Renal pelvis (tissue), 12 donors: Measurements from ENCODE around the gene RADX. TPM values are rescaled to one million over a fixed set of nuclear protein-coding genes. Genes with fewer than 3 reads are reported as not detected.
"Not testable (repeated sequence)": the region's sequence is repeated elsewhere in the genome, so short reads cannot be mapped to it uniquely, and the experiment has no call there.

ENCODE experiments used
- DNase-seq: peaks from one replicate; pipeline ENCODE4 v3.0.0-alpha.2; 2013
- long read RNA-seq, 16 experiments: transcript quantifications; one replicate each; lab custom pipeline, GENCODE V29; 2026
- polyA plus RNA-seq, 3 donors: library from polyadenylated mRNA; unstranded; fragments of 120-200 nt; gene quantifications; one replicate each; pipeline ENCODE4 v1.2.1, GENCODE V29; 2013; ENCODE audit not compliant: insufficient read length in 3 of 3

RADX gene, protein sequence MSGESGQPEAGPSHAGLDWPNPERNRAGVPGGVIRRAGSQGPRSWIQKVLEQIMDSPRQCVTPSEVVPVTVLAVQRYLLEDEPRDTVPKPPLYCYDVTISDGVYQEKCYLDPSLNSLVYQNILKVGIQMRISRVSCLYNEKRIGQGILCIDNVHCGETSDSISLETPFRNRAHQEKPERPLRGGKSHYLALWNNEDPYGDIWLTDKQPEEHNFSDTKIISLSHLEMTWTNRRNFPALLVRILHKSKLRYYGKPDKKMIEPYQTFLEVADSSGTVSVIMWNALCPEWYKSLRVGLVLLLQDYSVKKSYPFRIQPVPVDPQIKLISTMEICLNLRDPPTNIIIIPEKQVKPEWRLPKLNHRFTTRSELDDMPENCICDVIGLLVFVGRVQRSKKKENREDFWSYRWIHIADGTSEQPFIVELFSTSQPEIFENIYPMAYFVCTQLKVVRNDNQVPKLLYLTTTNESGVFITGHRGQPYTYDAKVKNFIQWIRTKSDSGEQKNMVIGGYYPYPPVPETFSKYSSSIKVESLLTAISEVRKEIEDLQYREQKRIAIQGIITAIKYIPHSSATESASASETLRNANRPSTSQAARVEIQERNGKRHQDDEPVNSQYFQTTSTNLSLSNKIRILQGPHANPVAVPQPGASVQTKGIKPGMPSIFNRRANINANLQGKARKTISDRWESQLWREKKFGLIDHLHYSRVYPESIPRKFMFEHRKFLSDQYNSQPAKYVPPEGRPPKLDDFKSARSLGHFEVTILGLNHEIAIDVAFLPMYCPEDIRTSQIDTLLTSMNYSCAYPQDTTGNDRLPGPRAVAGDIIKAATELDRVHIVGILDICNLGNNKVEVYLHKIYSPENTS
- 1 to 10 TPM; 4.8 to 5.8 (median 5.5) TPM for polyA plus RNA-seq
- long read RNA-seq, donor 1, partial matches to known transcripts: 0 of 1 reads
- long read RNA-seq, donor 1, other reads (novel, unspliced or antisense): 0 of 1 reads
- long read RNA-seq, donor 2: 0 reads
- long read RNA-seq, donor 3: 0 reads
- long read RNA-seq, donor 4: 0 reads
- long read RNA-seq, donor 5, partial matches to known transcripts: 0 of 1 reads
- long read RNA-seq, donor 5, other reads (novel, unspliced or antisense): 0 of 1 reads
- long read RNA-seq, donor 6, partial matches to known transcripts: 0 of 1 reads
- long read RNA-seq, donor 6, other reads (novel, unspliced or antisense): 0 of 1 reads
- long read RNA-seq, donor 7: 0 reads
- long read RNA-seq, donor 8, partial matches to known transcripts: 0 of 1 reads
- long read RNA-seq, donor 8, other reads (novel, unspliced or antisense): 0 of 1 reads
- long read RNA-seq, donor 9: 0 reads
- long read RNA-seq, donor 10: 0 reads
- long read RNA-seq, donor 11, partial matches to known transcripts: 0 of 1 reads
- long read RNA-seq, donor 11, other reads (novel, unspliced or antisense): 0 of 1 reads
- long read RNA-seq, donor 12: 0 reads
- long read RNA-seq, donor 13: 0 reads
- long read RNA-seq, donor 14: 0 reads
- long read RNA-seq, donor 15: 0 reads
- long read RNA-seq, donor 16: 0 reads

DNA sequence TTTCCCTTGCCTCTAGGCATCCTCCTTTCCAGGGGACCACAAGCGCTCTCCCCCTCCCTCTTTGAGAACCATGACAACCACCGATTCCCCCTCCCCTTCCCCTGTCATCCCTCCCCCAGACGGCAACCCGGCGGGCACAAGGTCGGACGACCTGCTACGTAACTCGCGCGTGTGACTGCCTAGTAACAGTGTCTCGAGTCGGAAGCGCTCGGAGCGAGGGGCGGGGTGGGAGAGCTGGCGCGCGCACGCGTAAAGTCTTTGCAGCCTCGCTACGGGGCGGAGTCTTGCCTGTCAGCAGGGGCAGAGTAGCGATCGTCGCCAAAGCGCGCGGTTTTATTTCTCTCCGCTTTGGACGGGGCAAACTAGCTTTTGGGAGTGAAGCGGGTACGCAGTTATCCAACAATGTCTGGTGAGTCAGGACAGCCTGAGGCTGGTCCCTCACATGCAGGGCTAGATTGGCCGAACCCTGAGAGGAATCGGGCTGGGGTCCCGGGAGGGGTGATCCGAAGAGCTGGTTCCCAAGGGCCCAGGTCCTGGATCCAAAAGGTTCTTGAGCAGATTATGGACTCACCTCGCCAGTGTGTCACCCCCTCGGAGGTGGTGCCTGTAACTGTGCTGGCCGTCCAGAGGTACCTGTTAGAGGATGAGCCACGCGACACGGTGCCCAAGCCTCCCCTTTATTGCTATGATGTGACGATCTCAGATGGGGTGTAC is at the start of gene RADX:
TSS of gene RADX (plus strand) at position 300 of the 714 bp plus-strand sequence. CDS start at position 403, 103 bp downstream.
- DNase-seq: peak; percentile 69

DNA sequence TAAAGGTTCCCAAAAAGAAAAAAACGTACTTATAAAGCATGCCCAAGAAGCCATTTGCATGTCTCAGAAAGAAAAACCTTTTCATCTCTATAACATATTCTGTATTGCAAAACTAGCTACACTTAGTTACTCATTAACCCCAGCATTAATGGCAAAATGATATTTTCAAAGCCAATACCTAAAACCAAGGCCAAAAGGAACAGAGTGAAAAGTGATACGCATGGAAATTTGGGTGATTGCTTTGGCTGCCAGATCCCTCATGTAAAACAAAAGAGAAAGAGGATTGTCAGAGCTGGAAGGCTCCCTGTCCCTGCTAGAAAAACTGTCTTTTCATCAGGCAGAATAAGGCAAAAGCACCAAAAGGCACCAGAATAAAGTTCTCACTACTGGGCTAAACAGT is 46.8 kb upstream of the RADX start:
- no peak for DNase-seq

DNA sequence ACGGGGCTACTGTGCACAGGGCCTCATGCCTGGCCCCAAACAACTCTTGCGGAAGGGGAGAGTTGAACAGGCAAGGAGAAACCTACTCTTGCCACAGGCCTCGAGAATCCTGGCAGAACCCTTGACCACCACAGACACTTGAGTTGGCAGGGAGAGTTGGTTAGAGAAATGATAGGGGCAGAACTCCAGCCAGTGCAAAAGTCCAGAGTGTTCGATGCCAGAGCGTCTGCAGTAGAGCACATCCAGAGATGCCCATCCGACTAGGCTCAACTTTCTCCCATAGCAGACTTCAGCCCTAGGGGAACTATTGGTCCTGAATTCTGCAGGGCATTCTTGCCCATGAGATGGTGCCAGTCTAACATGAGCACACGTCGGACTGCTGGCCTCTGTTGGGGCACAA is 45.4 kb upstream of the RADX start:
- DNase-seq: no peak

DNA sequence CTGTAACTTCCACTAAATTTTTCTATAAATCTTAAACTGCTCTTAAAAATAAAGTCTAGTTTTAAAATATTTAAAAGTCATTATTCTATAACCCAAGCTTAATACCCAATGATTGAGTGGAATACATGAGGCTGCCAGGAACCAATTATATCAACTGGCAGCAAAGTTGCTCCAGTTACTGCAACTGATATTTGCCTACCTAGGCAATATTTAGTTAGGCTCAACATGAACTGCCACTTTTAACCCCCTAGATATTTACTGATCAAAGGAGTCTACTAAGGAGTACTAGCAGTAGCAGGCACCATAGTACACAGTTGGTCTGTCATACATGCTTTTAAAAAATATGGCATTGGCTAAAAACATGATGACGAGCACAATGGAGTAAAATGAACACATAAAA is 29.9 kb upstream of the RADX start:
- DNase-seq: no peak

DNA sequence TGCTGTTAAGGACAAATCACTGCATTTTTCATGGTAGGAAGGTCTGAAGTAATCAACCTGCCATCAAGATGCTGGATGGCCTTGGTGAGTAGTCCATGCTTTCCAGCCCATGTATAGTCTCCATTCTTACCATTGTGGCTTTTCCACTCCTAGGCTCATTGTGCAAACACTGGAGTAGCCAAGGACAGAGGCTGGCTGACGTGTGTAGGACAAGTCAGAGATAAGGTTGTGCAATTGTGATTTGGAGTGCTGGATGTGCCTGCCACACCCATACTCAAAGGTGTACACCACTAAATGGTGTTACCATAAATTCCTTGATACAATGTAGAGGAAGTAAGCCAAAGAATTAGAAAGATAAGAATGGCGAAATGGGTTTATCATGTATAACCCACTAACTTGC is 26.3 kb upstream of the RADX start:
- DNase-seq: no peak

DNA sequence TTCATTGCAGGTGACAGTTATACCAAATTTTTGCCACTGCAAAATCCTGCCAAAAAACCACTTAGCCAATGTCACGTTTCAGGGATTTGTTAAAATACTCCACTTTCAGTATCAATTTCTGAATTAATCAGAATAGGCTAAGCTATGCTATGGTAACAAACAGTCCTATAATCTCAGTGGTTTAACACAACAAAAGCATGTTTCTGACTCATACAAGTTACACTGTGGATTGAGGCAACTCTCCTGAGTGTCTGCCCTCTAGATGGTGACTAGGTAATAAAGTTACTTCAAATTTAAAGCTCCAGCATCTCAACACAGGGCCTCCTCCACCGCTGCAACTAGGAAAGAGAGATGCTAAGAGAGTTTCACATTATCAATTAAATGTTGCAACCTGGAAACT is 23.0 kb upstream of the RADX start:
- DNase-seq: no peak

DNA sequence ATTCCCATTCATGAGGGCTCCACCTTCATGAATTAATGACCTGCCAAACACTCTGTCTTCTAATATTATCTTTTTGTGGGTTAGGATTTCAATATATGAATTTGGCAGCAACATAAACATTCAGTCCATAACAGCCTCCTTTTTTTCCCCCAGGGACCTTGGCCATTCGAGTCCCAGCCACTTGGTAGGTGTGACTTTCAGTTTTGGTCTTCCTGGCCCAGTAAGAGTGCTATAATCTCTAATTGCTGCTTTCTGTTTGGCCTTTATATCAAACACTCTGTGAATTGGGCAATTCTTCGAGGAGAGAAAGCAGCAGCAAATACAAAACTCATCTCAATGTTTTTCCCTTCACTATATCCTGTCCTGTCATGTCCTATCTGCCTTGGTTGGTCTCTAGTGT is 12.4 kb upstream of the RADX start:
- no peak for DNase-seq

DNA sequence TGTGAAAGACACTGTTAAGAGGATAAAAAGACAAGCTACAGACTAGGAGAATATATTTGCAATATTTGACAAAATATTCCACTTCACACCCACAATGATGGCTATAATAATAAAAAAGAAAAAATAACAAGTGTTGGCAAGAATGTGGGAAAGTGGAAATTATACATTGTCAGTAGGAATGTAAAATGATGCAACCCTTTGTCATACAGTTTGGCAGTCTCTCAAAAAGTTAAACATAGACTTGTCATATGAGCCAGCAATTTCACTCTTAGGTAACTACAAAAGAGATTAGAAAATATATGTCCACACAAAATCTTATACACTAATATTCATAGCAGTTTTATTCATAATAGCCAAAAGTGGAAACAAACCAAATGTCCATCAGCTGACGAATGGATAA is 5.2 kb upstream of the RADX start:
- DNase-seq: no peak

DNA sequence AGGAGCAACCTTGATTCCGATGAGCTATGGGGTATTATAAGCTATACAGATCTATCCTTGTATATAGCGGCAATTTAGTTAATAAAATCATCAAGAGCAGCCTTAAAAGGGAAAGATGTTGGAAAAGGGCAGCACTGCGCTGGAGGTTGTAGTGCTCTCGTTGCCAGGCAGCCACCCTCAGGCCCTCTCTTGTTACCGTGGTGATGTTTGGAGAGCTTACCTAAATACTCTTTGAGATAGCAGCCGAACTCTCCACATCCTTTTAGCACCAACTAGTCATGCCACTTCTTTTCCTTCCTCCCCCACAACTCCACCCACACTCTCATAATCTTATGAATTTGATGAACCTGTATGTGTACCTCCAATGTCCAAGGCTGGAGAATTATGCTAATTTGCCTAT is 3.8 kb upstream of the RADX start:
- DNase-seq: no peak

DNA sequence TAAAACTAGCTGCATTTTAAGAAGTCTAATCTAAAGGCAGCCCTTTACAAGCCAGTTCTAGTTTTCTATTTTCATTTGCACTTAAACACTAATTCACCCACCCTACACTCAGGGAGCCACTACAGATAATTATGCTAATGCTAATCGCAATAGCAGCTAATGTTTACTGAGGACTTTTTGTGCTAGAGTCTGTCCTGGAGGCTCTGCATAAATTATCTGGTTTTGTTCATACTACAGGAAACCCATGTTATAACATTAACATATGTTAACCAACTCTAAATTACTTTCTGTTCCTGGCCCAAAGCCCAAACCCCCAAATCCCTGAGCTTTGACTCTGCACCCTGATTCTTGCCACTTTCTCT is 480 bp upstream of the RADX start:
- no peak for DNase-seq

DNA sequence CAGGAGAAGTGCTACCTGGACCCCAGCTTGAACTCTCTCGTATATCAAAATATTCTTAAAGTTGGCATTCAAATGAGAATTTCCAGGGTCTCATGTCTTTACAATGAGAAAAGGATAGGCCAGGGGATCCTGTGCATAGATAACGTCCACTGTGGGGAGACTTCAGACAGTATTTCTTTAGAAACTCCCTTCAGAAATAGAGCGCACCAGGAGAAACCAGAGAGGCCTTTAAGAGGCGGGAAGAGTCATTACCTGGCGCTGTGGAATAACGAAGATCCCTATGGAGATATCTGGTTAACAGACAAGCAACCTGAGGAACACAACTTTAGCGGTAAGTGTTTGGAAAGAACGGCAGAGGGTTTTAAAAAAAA is 600 bp downstream of the RADX start:
- DNase-seq: no peak

DNA sequence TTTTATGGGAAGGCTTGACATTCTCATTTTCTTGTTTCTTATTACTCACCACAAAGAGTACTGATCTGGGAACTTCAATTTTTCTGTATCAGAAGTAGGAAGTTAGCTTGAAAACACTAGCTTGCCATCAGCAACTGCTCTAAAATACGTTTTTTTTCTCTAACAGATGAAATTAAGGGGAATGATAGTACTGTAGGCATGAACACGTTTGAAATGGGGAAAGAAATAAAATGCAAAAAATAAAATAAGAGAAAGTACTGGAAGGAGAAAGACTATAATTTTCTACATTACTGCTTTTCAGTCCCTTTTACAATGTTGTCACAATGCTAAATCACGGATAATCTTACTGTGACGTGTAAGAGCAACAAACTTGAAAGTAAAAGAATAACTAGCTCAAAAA is 1.5 kb downstream of the RADX start:
- DNase-seq: no peak

DNA sequence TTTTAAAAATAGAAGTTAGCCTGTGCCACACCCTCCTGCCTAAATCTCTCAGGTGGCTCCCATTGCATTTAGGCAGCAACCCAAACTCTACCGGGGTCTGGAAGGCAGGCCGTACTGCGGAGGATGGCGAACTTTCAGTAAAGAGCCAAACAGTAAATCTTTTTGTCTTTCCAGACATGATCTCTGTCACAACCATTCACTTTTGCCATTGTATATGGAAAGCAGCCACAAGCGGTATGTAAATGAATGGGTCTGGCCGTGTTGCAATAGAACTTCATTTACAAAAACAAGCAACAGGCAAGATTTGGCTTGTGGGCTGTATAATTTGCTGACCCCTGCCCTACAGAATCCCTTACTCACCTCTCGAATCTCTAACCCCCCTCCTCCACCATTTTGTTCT is 3.3 kb downstream of the RADX start:
- DNase-seq: no peak

DNA sequence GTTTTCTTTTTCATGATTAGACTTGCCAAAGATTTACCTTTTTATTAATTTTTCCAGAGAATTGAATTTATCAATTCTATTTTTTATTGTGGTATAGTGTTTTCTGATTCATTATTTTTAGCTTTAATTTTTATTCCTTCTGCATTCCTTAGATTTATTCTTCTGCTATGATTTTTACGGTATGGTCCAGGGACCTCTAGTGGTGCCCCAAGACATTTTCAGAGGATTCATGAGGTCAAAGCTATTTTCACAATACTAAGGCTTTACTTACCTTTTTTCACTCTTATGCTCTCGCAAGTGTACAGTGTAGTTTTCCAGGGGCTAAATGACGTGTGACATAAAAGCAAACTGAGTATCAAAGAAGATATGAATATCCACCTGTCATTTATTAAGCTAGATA is 8.0 kb downstream of the RADX start:
- no peak for DNase-seq

DNA sequence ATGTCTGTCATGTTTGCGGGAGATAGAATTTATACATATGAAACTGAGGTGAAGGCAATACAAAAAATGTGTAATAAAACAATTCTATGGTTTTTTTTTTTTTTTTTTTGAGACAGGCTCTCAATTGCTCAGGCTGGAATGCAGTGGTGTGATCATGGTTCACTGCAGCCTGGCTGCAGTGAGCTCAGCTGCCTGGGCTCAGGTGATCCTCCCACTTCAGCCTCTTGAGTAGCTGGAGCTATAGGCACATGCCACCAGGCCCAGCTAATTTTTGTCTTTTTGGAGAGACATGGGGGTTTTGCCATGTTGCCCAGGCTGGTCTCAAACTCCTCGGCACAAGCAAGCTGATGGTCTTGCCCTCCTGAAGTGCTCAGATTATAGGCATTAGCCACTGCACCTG is 10.1 kb downstream of the RADX start:
- DNase-seq: no peak

DNA sequence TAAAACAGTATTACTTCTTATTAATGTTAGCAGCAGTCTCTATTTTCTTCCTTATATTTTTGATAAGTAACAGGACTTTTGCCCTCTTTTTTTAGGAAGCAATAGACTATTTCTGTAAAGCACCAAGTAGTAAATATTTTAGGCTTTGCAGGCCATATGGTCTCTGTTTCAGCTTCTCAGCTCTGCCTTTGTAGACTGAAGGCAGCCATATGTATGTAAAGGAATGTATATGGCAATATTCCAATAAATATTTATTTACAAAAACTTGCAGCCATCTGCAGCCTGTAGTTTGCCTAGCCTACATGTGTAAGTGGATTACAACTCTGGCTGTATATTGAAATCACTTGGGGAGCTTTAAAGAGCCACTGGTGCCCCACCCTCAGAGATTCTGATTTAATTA is 15.0 kb downstream of the RADX start:
- DNase-seq: no peak

DNA sequence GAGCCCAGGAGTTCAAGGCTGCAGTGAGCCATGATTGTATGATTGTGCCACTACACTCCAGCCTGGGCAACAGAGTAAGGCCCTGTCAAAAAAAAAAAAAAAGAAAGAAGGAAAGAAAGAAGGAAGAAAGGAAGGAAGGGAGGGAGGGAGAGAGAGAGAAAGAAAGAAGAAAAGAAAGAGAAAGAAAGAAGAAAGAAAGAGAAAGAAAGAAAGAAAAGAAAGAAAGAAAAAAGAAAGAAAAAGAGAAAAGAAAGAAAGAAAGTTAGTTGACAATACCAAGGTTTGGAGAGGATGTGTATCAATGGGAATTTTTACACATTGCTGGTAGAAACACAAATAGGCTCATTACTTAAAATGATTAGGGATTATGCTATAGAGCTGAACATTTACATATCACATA is 19.8 kb downstream of the RADX start:
- no peak for DNase-seq

DNA sequence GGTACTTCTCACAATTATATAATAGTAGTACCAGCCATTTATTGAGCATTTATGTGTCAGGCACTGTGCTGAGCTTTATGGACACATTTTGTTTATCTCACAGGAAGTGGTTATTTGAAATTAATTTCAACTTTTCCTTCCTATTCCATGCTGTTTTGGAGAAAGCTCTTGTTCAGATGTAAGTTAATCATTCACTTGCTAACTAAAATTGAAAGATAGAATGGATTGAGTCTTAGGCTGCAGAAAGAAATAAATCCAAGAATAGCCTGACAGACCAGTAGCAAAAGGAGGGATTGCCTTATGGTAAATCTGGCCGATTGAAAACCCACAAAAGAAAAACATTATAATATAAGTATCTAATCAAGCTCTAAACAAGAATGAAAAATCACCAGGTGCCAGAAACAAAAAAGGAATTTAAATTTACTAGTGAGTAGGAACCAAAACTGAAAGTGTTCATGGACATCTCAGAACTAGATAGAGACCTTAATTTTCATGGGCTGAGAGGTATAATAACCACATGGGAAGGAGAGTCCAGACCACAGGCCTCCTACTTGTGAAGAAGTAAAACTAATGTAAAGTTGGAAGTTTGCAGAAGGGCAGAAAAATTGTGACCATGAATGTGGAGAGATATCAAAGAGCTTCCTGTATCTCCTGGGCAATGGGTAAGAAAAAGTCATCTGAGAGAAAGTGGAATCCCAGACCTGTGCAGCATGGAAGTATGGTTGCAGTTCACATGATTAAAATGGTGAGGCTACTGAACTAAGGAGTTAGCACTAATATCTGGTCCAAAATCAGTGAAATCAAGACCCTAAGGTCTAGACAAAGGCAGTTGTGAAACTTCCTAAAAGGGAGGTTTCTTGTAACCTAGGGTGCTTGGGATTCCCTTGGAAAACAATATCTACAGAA is 38.0 kb downstream of the RADX start:
- DNase-seq: no peak

DNA sequence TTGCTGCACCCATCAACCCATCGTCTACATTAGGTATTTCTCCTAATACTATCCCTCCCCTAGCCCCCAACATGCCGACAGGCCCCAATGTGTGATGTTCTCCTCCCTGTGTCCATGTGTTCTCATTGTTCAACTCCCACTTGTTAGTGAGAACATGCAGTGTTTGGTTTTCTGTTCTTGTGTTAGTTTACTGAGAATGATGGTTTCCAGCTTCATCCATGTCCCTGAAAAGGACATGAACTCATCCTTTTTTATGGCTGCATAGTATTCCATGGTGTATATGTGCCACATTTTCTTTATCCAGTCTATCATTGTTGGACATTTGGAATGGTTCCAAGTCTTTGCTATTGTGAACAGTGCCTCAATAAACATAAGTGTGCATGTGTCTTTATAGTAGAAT is 41.8 kb downstream of the RADX start:
- not testable (repeated sequence) for DNase-seq

DNA sequence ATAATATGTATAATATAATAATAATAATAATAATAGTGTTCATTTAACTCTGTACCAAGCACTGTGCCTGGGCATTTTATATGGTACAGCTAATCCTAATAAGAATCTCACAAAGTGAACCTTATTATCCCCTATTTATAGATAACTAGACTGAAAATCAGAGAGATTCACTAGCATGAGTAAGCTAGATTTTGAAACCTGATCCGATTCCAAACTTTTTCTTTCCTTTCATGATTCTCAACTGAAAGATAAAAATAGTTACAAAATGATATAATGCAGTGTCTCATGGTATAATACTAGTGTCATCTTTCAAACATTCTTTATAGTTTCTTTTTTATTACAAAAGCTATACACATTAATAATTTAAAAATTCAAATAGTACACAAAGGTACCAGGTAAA is 58.9 kb downstream of the RADX start:
- no peak for DNase-seq
